ENCODE results near the gene PMPCA.

PMPCA gene

GRCh38 chr9:136460772-136461325 lies 50.4 kb downstream of the PMPCA start:
- FAIRE-seq: no peak

- no peak for FAIRE-seq
Measured at GRCh38 chr9:136462664-136463063, 52.2 kb downstream of the PMPCA start.

GRCh38 chr9:136463578-136463977 lies 53.1 kb downstream of the PMPCA start:
- no peak for FAIRE-seq

GRCh38 chr9:136464241-136464640 lies 53.8 kb downstream of the PMPCA start:
- FAIRE-seq: no peak

- no peak for FAIRE-seq
Measured at GRCh38 chr9:136465500-136466154, 55.2 kb downstream of the PMPCA start.

- no peak for FAIRE-seq
Measured at GRCh38 chr9:136466155-136466541, 55.7 kb downstream of the PMPCA start.

GRCh38 chr9:136467766-136468165 lies 57.3 kb downstream of the PMPCA start:
- no peak for FAIRE-seq

- FAIRE-seq: no peak
Measured at GRCh38 chr9:136470356-136470755, 59.9 kb downstream of the PMPCA start.

GRCh38 chr9:136470792-136471469 lies 60.5 kb downstream of the PMPCA start:
- no peak for FAIRE-seq

- FAIRE-seq: no peak
Measured at GRCh38 chr9:136471802-136472487, 61.5 kb downstream of the PMPCA start.

- no peak for FAIRE-seq
Measured at GRCh38 chr9:136472640-136473353, 62.3 kb downstream of the PMPCA start.

- no peak for FAIRE-seq
Measured at GRCh38 chr9:136473354-136473721, 62.9 kb downstream of the PMPCA start.
